Measurements from ENCODE around the gene CCDC187. TPM values are rescaled to one million over a fixed set of nuclear protein-coding genes. Genes with fewer than 3 reads are reported as not detected.

The CCDC187 gene
- total RNA-seq, 2 donors from 2014 or later, result 1.3 to 2.3 TPM

DNA sequence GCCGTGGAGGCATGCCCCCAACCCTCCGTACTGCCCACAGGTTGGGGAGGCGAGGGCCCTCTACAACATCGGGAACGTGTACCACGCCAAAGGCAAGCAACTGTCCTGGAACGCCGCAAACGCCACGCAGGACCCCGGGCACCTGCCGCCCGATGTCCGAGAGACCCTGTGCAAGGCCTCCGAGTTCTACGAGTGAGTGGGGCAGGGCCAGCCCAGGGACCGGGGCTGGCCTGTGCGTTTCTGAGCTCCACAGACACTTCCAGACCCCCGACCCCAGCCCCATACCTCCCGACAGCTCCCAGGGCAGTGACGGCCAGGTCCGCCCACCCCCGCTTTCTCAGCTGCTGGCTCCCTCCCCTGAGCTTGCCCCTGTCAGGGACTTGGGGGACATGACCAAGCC lies 33.0 kb upstream of the CCDC187 start:
- no peaks in the 10 kb centered on the region for H3K36me3 ChIP-seq (replicated peaks in 1 of 2; ENCODE audit: insufficient read depth in 1 of 2, low read depth in 2 of 2)
- 93 to 100% methylated on average over 3 to 23 of the region's 23 CpGs for WGBS, 2 donors
- intact Hi-C loops (cut with DNase I), result loop anchor here (5.0 kb wide), 1 partner anchor 65 kb away; the partner anchor contains the start of gene SNAPC4

DNA sequence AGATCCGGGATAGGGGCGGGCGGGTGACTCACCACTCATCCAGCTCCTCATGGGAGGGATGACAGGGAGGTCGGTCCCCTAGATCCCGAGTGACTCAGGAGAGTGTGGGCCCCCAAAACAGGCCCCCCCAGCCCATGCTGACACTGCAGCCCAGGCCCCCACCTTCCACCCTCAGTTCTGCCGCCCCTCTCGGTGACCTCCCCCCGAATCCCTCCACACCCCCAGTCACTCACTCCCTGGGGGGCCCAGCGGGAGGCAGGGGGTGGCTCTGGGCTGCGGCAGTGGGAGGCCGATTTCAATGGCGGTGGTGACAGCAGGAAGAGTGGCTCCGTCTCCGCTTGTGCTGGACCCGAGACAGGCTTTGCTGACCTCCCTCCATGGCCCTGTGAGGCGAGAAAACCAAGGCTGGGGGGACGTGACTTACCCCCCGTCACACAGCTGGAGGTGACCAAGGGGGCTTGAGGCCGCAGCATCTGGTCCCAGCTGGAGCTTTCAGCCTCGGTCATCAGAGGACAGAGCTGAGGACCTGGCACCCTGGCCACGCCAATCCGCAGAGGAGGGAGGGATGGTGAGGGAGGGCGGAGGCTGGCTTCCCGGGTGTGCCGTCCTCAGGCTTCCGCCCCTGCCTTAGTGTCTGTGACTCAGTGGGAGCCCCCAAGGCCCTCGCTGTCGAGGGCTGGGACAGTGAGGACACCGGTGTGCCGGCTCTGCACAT lies 32.4 kb upstream of the CCDC187 start:
- no peak overlapping the region for H3K27ac ChIP-seq

More for the DNA sequence above, 33.0 kb upstream of the CCDC187 start:
- TF ChIP-seq POLR2A (IDR thresholded peaks at IDR 0.05), result no peak
- TF ChIP-seq, protein P1, sequence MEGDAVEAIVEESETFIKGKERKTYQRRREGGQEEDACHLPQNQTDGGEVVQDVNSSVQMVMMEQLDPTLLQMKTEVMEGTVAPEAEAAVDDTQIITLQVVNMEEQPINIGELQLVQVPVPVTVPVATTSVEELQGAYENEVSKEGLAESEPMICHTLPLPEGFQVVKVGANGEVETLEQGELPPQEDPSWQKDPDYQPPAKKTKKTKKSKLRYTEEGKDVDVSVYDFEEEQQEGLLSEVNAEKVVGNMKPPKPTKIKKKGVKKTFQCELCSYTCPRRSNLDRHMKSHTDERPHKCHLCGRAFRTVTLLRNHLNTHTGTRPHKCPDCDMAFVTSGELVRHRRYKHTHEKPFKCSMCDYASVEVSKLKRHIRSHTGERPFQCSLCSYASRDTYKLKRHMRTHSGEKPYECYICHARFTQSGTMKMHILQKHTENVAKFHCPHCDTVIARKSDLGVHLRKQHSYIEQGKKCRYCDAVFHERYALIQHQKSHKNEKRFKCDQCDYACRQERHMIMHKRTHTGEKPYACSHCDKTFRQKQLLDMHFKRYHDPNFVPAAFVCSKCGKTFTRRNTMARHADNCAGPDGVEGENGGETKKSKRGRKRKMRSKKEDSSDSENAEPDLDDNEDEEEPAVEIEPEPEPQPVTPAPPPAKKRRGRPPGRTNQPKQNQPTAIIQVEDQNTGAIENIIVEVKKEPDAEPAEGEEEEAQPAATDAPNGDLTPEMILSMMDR (IDR thresholded peaks at IDR 0.05), result no peak
- H3K27ac ChIP-seq, result no peak overlapping the region
- DNase-seq (no peak), ATAC-seq (no peak)
- H3K27me3 ChIP-seq, result no peaks in the 10 kb centered on the region
- H3K9me3 ChIP-seq, result no peaks in the 10 kb centered on the region
- peaks cover 38% of the 10 kb centered on the region for H3K4me1 ChIP-seq
- no peak overlapping the region for H3K4me3 ChIP-seq

DNA sequence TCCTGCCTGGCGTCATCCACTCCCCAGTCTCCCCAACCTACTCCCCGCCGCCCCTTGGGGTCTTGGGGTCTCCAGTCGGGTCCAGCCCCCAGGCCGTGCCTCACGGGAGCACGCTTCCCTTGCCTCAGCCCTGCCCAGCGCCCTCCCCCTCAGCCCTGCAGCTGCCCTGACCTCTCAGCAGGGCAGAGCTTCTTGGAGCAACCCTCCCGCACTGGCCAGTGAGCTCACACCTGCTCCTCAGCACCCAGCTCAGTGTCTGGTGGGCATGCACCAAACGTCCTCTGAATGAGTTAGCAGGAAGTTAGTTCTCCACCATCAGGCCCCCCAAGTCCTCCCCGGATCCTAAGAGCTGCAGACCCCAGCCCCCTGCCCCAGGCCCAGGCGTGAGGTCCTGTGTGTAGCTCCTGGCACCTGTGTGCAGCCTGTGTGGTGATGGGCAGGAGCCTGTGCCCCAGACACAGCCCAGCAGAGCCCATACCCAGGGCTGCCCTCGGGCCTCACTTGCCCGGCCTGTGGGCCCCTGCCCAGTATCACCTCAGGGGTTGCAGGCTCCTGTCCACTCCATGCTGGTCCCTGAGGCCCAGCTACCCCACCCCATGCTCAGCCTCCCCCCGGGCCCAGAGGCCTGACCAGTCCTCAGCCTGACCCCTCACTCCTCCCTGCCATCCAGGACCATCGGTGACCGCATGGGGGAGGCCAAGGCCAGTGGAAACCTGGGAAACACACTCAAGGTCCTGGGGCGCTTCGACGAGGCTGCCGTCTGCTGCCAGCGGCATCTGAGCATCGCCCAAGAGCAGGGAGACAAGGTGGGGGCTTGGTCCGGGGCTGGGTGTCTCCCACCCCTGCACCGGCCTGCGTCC lies 31.6 kb upstream of the CCDC187 start:
- DNase-seq, result no peak

More for the DNA sequence above, 32.4 kb upstream of the CCDC187 start:
- WGBS, 2 donors, result 85 to 93% methylated on average over 11 to 22 of the region's 30 CpGs
- intact Hi-C loops (cut with DNase I), result loop anchor here (5.0 kb wide), 1 partner anchor 66 kb away; the partner anchor contains the start of gene SNAPC4
- Histone ChIP-seq H3K4me1 (peaks cover 32% of the 10 kb centered on the region), H3K36me3 (replicated peaks in 1 of 2; ENCODE audit: insufficient read depth in 1 of 2, low read depth in 2 of 2) (no peaks in the 10 kb centered on the region), H3K4me3 (no peak overlapping the region), H3K27me3 (no peaks in the 10 kb centered on the region), H3K9me3 (no peaks in the 10 kb centered on the region)
- no peak for ATAC-seq
- no peak for TF ChIP-seq POLR2A (IDR thresholded peaks at IDR 0.05)
- no peak for DNase-seq

DNA sequence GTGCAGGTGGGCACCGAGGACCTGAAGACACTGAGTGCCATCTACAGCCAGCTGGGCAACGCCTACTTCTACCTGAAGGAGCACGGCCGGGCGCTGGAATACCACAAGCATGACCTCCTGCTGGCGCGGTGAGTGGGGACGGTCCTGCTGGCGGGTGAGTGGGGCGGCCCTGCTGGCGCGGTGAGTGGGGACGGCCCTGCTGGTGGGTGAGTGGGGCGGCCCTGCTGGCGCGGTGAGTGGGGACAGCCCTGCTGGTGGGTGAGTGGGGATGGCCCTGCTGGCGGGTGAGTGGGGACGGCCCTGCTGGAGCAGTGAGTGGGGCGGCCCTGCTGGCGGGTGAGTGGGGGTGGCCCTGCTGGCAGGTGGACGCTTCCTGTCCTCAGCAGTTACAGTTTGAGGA lies 30.6 kb upstream of the CCDC187 start:
- no peaks in the 10 kb centered on the region for H3K27me3 ChIP-seq
- intact Hi-C loops (cut with DNase I), result loop anchor here (5.0 kb wide), 1 partner anchor 33 kb away; no protein-coding TSS in a partner anchor
- no peak for DNase-seq

More for the DNA sequence above, 31.6 kb upstream of the CCDC187 start:
- no peaks in the 10 kb centered on the region for H3K9me3 ChIP-seq
- 89 to 92% methylated on average over 21 to 22 of the region's 26 CpGs for WGBS, 2 donors
- H3K27ac ChIP-seq, result no peak overlapping the region
- H3K27me3 ChIP-seq, result no peaks in the 10 kb centered on the region
- intact Hi-C loops (cut with DNase I), result loop anchor here (5.0 kb wide), 1 partner anchor 67 kb away; the partner anchor contains the start of gene SNAPC4
- H3K4me3 ChIP-seq, result no peak overlapping the region
- ATAC-seq, result no peak
- H3K36me3 ChIP-seq (replicated peaks in 1 of 2; ENCODE audit: insufficient read depth in 1 of 2, low read depth in 2 of 2), result no peaks in the 10 kb centered on the region
- TF ChIP-seq, protein P1 (IDR thresholded peaks at IDR 0.05), result no peak
- no peak for TF ChIP-seq POLR2A (IDR thresholded peaks at IDR 0.05)
- peaks cover 25% of the 10 kb centered on the region for H3K4me1 ChIP-seq

More for the DNA sequence above, 30.6 kb upstream of the CCDC187 start:
- Histone ChIP-seq H3K36me3 (replicated peaks in 1 of 2; ENCODE audit: insufficient read depth in 1 of 2, low read depth in 2 of 2) (no peaks in the 10 kb centered on the region), H3K9me3 (no peaks in the 10 kb centered on the region), H3K4me1 (peaks cover 15% of the 10 kb centered on the region), H3K27ac (no peak overlapping the region), H3K4me3 (no peak overlapping the region)
- TF ChIP-seq, protein P1 (IDR thresholded peaks at IDR 0.05), result no peak
- TF ChIP-seq POLR2A (IDR thresholded peaks at IDR 0.05), result no peak
- 91 to 94% methylated on average over 15 to 21 of the region's 21 CpGs for WGBS, 2 donors
- ATAC-seq, result no peak

Data from body of pancreas (tissue), 4 donors.